GM12874 (cell line): ENCODE results near the gene NCS1.

Experiments used
- TF ChIP-seq, protein P1 (sequence below): IDR thresholded peaks from 2 replicates; pipeline ENCODE4 v1.5.1; 2011; ENCODE audit warnings: low read depth, mild to moderate bottlenecking, control low read depth, low read length, moderate library complexity; ENCODE audit not compliant: insufficient read depth

NCS1 gene

DNA sequence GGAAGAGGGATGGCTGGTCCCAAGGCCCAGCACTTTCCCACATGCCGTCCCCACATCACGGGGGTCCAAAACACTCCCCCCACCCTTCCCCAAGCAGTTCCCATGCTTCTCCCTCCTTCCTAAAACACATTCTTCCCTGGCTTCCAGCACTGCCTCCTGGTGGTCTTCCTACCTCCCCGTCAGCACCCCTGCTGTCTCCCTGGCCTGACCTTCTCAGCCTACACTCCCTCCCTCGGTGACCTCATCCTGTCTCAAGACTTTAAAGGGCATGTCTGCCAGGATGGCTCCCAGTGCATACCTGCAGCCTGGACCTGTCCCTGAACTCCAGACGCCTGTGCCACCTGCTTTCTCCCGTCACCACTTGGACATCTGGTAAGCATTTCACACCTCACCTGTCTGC is 4.3 kb upstream of the NCS1 start:
- TF ChIP-seq, protein P1, sequence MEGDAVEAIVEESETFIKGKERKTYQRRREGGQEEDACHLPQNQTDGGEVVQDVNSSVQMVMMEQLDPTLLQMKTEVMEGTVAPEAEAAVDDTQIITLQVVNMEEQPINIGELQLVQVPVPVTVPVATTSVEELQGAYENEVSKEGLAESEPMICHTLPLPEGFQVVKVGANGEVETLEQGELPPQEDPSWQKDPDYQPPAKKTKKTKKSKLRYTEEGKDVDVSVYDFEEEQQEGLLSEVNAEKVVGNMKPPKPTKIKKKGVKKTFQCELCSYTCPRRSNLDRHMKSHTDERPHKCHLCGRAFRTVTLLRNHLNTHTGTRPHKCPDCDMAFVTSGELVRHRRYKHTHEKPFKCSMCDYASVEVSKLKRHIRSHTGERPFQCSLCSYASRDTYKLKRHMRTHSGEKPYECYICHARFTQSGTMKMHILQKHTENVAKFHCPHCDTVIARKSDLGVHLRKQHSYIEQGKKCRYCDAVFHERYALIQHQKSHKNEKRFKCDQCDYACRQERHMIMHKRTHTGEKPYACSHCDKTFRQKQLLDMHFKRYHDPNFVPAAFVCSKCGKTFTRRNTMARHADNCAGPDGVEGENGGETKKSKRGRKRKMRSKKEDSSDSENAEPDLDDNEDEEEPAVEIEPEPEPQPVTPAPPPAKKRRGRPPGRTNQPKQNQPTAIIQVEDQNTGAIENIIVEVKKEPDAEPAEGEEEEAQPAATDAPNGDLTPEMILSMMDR, result no peak

DNA sequence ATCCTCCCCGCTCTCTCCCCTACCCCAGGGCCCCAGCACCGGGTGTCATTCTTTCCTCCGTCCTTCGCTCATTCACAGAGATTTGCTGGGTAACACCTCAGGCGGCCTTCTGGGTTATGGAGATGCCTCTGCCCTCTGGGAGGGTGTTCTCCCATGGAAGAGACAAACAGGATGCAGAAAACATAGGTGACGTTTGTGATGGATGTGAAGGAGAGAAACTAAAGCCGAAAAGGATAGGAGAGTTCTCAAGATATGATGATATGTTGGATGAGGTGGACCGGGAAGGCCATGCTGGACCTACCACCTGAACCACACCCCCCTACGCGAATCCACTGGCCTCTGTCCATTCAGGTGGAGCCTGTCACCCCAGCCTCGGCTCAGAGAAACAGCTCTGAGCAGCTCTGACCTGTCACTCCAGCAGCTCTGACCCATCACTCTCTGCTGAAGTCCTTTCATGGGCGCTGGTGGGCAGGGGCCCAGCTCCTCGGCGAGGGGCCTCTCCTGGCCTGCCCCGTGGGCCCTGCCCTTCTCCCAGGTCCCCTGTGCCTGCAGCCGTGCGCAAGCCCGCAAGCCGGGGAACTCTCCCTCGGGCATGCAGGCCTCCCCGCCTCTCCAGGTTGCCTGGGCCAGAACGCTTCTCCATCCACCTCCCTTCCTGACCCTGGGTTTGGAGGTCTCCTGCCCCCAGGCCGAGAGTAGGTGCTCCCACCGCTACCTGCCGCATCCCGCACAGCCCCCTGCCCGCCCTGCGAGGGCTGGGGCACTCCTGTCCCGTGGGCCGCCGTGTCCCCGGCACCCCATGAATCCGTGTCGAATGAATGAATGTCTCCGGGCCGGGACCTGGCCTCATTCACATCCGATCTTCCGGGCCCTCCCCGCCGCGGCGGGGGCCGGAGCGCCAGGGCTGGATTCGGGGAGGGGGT is 717 bp upstream of the NCS1 start:
- TF ChIP-seq, protein P1, result no peak

DNA sequence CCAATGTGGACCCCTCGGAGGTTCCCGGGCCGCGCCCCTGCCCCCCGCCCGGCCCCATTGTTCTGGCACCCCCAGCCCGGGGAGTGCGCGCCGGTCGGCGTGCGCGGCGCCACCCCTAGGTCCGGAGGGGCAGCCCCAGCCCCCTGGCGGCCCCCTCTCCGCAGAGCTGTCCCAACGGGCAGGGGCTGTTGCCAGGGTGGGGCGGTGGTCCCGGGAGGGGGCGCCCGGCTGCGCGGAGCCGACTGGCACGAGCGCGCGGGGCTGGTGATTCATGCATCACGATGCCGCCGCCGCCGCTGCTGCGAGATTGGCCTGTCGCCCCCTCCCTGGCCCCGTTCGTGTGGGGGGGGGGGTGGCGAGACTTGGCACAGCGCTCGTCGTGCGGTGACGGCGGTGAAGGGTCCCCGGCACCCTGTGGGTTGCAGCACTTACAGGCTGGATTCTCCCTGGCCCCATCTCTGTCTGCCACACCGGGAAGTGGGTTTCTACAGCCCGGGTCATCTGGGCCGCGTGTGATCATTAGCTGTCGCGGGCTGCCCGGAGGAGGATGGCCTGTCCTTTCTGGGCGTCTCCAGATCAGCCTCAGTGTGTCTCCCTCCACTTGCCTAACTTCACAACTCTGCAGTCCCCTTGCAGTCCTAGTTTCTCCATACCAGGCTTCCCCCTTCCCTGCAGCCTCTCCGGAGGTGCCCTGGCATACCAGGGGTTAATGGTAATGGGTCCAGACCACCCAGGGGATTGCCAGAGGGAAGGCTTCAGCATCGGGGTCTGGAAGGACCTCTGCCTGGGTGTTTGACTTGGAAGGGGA is 858 bp downstream of the NCS1 start:
- TF ChIP-seq, protein P1, result no peak

DNA sequence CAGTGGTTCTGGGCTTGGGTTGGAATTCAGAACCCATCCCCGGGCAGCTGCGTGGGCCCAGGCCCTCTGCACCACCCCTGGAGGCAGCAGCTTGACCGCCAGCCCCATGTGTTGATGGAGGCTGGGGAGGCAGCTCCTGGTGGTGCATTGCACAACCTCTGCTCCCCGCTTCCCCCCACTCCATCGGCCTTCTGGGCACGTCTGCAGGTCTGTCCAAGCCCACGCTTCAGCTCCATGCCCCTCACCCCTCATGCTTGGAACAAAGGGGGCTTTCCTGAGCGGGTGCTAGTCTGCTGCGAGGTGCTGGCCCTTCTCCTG is 1.4 kb downstream of the NCS1 start:
- TF ChIP-seq, protein P1, result no peak

DNA sequence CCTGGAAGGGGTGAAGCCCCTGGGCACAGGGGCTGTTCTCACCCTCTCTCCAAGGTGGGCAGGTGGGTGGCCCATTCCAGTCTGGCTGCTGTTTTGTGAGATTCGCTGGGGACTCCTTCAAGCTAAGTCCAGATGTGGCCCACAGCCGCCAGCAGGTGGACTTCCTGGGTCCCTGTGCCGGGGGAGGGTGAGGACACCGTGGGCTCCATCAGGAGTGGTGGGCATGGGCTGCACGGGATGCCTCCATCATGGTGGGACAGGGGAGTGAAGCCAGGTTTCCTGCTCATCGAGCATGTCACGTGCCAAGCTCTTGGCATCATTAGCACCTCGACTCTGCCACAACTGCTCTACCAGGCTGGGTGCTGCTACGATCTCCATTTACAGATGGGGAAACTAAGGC is 1.8 kb downstream of the NCS1 start:
- TF ChIP-seq, protein P1, result no peak

DNA sequence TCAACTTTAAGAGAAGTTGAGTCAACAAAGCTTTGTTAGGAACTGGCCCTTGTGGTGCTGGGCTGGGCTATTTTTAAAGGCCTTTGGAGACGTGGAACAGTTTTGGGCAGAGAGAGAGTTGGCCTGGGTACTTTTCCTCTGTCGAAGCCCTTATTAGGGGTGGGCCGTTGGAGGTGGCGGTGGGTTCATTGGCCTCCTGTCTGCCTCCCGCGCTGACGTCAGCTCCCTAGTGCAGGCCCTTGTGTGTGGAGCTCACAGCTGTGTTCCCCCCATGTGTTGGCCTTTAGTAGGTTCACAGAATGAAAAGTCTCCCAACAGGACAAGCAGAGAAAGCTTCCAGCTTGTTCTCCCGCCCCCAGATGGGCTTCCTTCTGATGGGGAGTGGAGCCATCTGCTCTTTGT is 2.7 kb downstream of the NCS1 start:
- TF ChIP-seq, protein P1, result no peak

DNA sequence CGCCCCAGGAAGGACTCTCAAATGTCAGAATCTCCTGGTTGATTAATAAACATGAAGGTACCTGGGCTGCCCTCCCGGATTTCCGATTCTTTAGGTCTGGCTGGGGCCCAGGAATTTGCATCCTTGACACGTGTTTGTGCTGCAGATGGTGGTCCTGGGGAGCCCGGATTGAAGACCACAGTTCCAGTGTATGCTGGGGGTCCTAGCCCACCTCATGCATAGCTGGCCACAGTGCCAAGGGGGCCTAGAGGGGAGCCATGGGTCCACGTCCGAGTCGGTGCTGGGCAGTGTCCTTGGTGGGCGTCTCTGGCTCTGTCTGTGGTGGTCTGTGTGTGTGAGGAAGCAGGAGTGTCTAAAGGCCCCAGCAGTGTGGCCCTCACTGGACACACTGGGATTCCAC is 3.2 kb downstream of the NCS1 start:
- TF ChIP-seq, protein P1, result no peak
